Ascending aorta (tissue), 2 donors: ENCODE measurements around the gene CBFA2T2. TPM values are rescaled to one million over a fixed set of nuclear protein-coding genes. Genes with fewer than 3 reads are reported as not detected.

Experiments
- DNase-seq, 2 donors: peaks; one replicate each; pipeline ENCODE4 v3.0.0-alpha.2; 2019; ENCODE audit warnings: low spot score in 2 of 2
- H3K27ac ChIP-seq, 2 donors: fragments of 200-600 bp; sonication (generic); one replicate each; pipeline ENCODE4 v1.5.1; 2016 to 2017; ENCODE audit warnings: mild to moderate bottlenecking in 1 of 2
- H3K27me3 ChIP-seq: fragments of 200-600 bp; sonication (generic); one replicate; pipeline ENCODE4 v1.5.1; 2017
- H3K36me3 ChIP-seq, 2 donors: fragments of 200-600 bp; sonication (generic); one replicate each; pipeline ENCODE4 v1.5.1; 2016
- H3K4me1 ChIP-seq, 2 donors: fragments of 200-600 bp; sonication (generic); one replicate each; pipeline ENCODE4 v1.5.1; 2016 to 2017; ENCODE audit warnings: mild to moderate bottlenecking in 1 of 2
- H3K4me3 ChIP-seq, 2 donors: fragments of 200-600 bp; sonication (generic); one replicate each; pipeline ENCODE4 v1.5.1; 2016 to 2017; ENCODE audit warnings: mild to moderate bottlenecking in 1 of 2
- H3K9me3 ChIP-seq, 2 donors: fragments of 200-600 bp; sonication (generic); one replicate each; pipeline ENCODE4 v1.5.1; 2016
- intact Hi-C: fragments of 100-400 bp; cut with DNase I; formaldehyde crosslinking; loops from one replicate; pipeline ENCODE4 v1.15.1; 2023
- total RNA-seq: library from RNA; depleted of rRNA; stranded (reverse); fragments of >200 nt; gene quantifications from one replicate; pipeline ENCODE4 v1.1.0, GENCODE V29; 2016
- TF ChIP-seq, protein P1 (sequence below), 3 experiments: fragments of 200-600 bp in 2 of 3; fragments of 450-650 bp in 1 of 3; sonication (generic) in 2 of 3; IDR thresholded peaks; one replicate each; pipeline ENCODE4 v1.5.1; 2016 to 2019; ENCODE audit warnings: antibody characterized with exemption in 3 of 3, mild to moderate bottlenecking in 1 of 3, moderate library complexity in 1 of 3

Gene CBFA2T2
- total RNA-seq, 1 donor from 2014 or later = 22.4 TPM

GRCh38 chr20:33656783-33657703, 167.1 kb downstream of the CBFA2T2 start:
- no peak overlapping the region for H3K27ac ChIP-seq
- no peak for DNase-seq
- intact Hi-C loops = no loop called here
- peaks cover 0 to 4% of the 10 kb centered on the region in 2 donors for H3K4me1 ChIP-seq
- H3K36me3 ChIP-seq = peaks cover 33 to 36% of the 10 kb centered on the region in 2 donors
- TF ChIP-seq, protein P1, sequence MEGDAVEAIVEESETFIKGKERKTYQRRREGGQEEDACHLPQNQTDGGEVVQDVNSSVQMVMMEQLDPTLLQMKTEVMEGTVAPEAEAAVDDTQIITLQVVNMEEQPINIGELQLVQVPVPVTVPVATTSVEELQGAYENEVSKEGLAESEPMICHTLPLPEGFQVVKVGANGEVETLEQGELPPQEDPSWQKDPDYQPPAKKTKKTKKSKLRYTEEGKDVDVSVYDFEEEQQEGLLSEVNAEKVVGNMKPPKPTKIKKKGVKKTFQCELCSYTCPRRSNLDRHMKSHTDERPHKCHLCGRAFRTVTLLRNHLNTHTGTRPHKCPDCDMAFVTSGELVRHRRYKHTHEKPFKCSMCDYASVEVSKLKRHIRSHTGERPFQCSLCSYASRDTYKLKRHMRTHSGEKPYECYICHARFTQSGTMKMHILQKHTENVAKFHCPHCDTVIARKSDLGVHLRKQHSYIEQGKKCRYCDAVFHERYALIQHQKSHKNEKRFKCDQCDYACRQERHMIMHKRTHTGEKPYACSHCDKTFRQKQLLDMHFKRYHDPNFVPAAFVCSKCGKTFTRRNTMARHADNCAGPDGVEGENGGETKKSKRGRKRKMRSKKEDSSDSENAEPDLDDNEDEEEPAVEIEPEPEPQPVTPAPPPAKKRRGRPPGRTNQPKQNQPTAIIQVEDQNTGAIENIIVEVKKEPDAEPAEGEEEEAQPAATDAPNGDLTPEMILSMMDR (IDR thresholded peaks at IDR 0.05) = no peak
- H3K27me3 ChIP-seq = no peaks in the 10 kb centered on the region
- no peaks in the 10 kb centered on the region for H3K9me3 ChIP-seq
- H3K4me3 ChIP-seq = no peak overlapping the region

DNA sequence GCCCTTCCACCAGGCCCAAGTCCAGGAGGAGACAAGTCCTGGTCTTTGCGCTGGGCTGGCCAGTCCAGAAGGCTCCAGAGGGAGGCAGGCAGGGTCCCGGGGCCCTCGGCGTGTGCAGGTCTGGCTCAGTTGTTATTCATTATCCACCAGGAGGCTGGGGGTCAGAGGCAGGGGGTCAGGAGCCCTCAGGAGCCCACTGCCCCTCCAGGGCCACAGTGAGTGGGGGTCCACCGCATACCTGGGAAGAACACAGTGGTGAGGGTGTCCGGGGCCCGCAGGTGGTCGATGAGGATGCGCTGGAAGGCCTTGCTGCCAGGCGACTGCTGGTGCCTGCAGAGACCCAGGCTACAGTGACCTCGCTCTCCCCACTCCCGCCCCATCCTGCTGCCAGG, 167.8 kb downstream of the CBFA2T2 start:
- intact Hi-C loops = no loop called here
- Histone ChIP-seq H3K36me3 (peaks cover 33 to 36% of the 10 kb centered on the region in 2 donors), H3K27me3 (no peaks in the 10 kb centered on the region), H3K4me3 (no peak overlapping the region), H3K4me1 (peaks cover under 1 to 4% of the 10 kb centered on the region in 2 donors), H3K9me3 (no peaks in the 10 kb centered on the region), H3K27ac (no peak overlapping the region)
- DNase-seq = no peak
- TF ChIP-seq, protein P1 (IDR thresholded peaks at IDR 0.05) = no peak

GRCh38 chr20:33658510-33658909, 168.6 kb downstream of the CBFA2T2 start:
- no peaks in the 10 kb centered on the region for H3K27me3 ChIP-seq
- H3K4me1 ChIP-seq = peaks cover 3 to 7% of the 10 kb centered on the region in 2 donors
- H3K4me3 ChIP-seq = no peak overlapping the region
- H3K36me3 ChIP-seq = peaks cover 33 to 36% of the 10 kb centered on the region in 2 donors
- H3K9me3 ChIP-seq = no peaks in the 10 kb centered on the region
- intact Hi-C loops = no loop called here
- H3K27ac ChIP-seq = no peak overlapping the region
- no peak for DNase-seq
- TF ChIP-seq, protein P1 (IDR thresholded peaks at IDR 0.05) = no peak

GRCh38 chr20:33658929-33659328, 169.0 kb downstream of the CBFA2T2 start:
- intact Hi-C loops = no loop called here
- DNase-seq = no peak
- Histone ChIP-seq H3K27ac (no peak overlapping the region), H3K9me3 (no peaks in the 10 kb centered on the region), H3K4me3 (no peak overlapping the region), H3K4me1 (peaks cover 3 to 5% of the 10 kb centered on the region in 2 donors), H3K27me3 (no peaks in the 10 kb centered on the region), H3K36me3 (peaks cover 33 to 36% of the 10 kb centered on the region in 2 donors)
- TF ChIP-seq, protein P1 (IDR thresholded peaks at IDR 0.05) = no peak

DNA sequence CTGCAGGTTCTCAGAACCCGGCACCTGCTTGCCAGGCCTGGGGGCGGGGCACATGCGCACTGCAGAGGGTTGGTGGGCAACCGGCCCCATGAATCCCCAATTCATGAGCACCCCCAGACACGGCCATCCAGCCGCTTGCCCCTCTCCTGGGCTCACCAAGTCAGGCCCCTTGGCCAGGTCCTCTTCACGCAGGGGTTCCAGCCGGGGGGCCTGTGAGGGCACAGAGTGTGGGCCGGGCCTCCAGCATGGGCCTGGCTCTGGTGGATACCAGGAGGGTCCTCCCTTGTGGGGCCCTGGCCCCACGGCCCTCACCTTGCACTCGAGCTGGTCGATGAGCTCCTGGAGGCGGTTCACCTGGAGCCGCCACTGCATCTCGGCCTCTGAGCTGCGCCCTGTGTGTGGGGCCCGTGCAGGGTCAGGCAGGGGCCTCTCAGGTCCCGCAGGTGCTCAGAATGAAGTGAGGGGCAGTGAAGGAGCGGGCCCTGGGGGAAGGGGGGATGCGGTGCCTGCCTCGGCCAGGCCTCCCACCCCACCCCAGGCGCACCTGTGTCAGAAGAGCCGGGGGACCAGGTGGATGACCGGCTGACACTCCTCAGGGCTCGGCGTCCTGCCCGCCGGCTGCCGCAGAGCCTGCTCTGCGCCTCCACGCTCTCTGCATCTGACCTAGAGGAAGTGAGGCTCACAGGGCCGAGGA, 169.6 kb downstream of the CBFA2T2 start:
- DNase-seq = peak in 1 of 2 donors; percentile 58

More for the DNA sequence above, 169.6 kb downstream of the CBFA2T2 start:
- Histone ChIP-seq H3K4me3 (no peak overlapping the region), H3K9me3 (no peaks in the 10 kb centered on the region), H3K27me3 (no peaks in the 10 kb centered on the region), H3K36me3 (peaks cover 33 to 36% of the 10 kb centered on the region in 2 donors), H3K27ac (no peak overlapping the region), H3K4me1 (peaks cover 5 to 9% of the 10 kb centered on the region in 2 donors)
- intact Hi-C loops = no loop called here
- TF ChIP-seq, protein P1 (IDR thresholded peaks at IDR 0.05) = no peak
